OCI-LY3 (cell line): ENCODE measurements around the gene AKR7A2.

Experiments used
- H2AFZ ChIP-seq: fragments of 200-600, 300-600 bp; shearing (Covaris generic); 2 replicates; pipeline ENCODE4 v1.6.0; 2014; ENCODE audit warnings: antibody characterized with exemption, low read depth, low read length
- H3K27ac ChIP-seq: fragments of 200-600, 300-600 bp; sonication (generic); 2 replicates; pipeline ENCODE4 v1.5.1; 2014; ENCODE audit warnings: mild to moderate bottlenecking, low read length, moderate library complexity, mixed read lengths
- H3K27me3 ChIP-seq: fragments of 200-600, 300-600 bp; sonication (generic); 2 replicates; pipeline ENCODE4 v1.6.1; 2014; ENCODE audit warnings: low read depth, low read length, mixed read lengths
- H3K36me3 ChIP-seq: fragments of 200-600, 300-600 bp; sonication (generic); replicated peaks from 2 replicates; pipeline ENCODE3; 2014; ENCODE audit warnings: low read depth, low read length, mixed read lengths
- H3K4me1 ChIP-seq: fragments of 300-600, 200-600 bp; sonication (generic); 2 replicates; pipeline ENCODE4 v1.6.1; 2014; ENCODE audit warnings: low read length, mixed read lengths
- H3K4me2 ChIP-seq: fragments of 200-600, 300-600 bp; sonication (generic); 2 replicates; pipeline ENCODE4 v1.6.1; 2014; ENCODE audit warnings: low read length, mixed read lengths
- H3K4me3 ChIP-seq: fragments of 300-600, 200-600 bp; sonication (generic); 2 replicates; pipeline ENCODE4 v1.5.1; 2014; ENCODE audit warnings: antibody characterized with exemption, mild to moderate bottlenecking, low read length, moderate library complexity
- H3K79me2 ChIP-seq: fragments of 300-600, 200-600 bp; shearing (Covaris generic); 2 replicates; pipeline ENCODE4 v1.6.1; 2014; ENCODE audit warnings: mild to moderate bottlenecking, low read length, mixed read lengths
- H3K9ac ChIP-seq: fragments of 300-600, 200-600 bp; shearing (Covaris generic); 2 replicates; pipeline ENCODE4 v1.6.0; 2014; ENCODE audit warnings: mild to moderate bottlenecking, low read length, moderate library complexity
- H3K9me3 ChIP-seq: fragments of 200-600, 300-600 bp; shearing (Covaris generic); 2 replicates; pipeline ENCODE4 v1.6.1; 2014; ENCODE audit warnings: low read length, mixed read lengths; ENCODE audit not compliant: insufficient read depth
- H4K20me1 ChIP-seq: fragments of 200-600, 300-600 bp; sonication (generic); 2 replicates; pipeline ENCODE4 v1.6.1; 2016; ENCODE audit warnings: low read length, mixed read lengths; ENCODE audit not compliant: insufficient read depth
- EZH2phosphoT487 ChIP-seq: fragments of 200-600 bp; shearing (Covaris generic); IDR thresholded peaks from 2 replicates; pipeline ENCODE4 v1.6.1; 2018; ENCODE audit warnings: antibody characterized with exemption, mixed run types, low read depth
- TF ChIP-seq, protein P1 (sequence below): fragments of 200-600, 300-600 bp; sonication (generic); IDR thresholded peaks from 2 replicates; pipeline ENCODE4 v1.5.1; 2014; ENCODE audit warnings: antibody characterized with exemption, low read length, low read depth

Gene AKR7A2

DNA sequence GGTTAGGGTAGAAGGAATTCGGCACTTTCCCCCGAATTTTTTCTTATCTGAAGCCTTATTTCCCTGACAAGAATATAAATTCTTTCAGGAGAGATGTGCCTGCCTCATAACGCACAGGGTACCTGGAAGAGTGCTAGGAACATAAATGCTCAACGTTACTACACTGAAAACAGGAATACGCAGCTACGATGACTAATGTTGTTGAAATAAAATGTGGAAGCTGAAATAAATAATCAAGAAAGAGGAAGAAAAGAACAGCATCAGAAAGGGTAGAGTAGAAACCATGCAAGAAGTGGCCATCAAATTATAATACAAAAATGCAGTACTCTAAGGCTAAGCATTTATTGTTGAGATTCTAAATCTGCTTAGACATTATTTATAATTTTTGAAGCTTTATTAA lies 34.1 kb upstream of the AKR7A2 start:
- Histone ChIP-seq H3K4me1 (no peaks in the 10 kb centered on the region), H3K9ac (no peak overlapping the region), H3K36me3 (no peaks in the 10 kb centered on the region), H3K79me2 (no peaks in the 10 kb centered on the region), H3K4me2 (no peak overlapping the region), H3K9me3 (no peaks in the 10 kb centered on the region), H3K4me3 (no peak overlapping the region), H3K27ac (no peak overlapping the region), H2AFZ (no peak overlapping the region), H4K20me1 (no peaks in the 10 kb centered on the region), H3K27me3 (no peaks in the 10 kb centered on the region)
- no peak for TF ChIP-seq EZH2phosphoT487
- TF ChIP-seq, protein P1, sequence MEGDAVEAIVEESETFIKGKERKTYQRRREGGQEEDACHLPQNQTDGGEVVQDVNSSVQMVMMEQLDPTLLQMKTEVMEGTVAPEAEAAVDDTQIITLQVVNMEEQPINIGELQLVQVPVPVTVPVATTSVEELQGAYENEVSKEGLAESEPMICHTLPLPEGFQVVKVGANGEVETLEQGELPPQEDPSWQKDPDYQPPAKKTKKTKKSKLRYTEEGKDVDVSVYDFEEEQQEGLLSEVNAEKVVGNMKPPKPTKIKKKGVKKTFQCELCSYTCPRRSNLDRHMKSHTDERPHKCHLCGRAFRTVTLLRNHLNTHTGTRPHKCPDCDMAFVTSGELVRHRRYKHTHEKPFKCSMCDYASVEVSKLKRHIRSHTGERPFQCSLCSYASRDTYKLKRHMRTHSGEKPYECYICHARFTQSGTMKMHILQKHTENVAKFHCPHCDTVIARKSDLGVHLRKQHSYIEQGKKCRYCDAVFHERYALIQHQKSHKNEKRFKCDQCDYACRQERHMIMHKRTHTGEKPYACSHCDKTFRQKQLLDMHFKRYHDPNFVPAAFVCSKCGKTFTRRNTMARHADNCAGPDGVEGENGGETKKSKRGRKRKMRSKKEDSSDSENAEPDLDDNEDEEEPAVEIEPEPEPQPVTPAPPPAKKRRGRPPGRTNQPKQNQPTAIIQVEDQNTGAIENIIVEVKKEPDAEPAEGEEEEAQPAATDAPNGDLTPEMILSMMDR: no peak

DNA sequence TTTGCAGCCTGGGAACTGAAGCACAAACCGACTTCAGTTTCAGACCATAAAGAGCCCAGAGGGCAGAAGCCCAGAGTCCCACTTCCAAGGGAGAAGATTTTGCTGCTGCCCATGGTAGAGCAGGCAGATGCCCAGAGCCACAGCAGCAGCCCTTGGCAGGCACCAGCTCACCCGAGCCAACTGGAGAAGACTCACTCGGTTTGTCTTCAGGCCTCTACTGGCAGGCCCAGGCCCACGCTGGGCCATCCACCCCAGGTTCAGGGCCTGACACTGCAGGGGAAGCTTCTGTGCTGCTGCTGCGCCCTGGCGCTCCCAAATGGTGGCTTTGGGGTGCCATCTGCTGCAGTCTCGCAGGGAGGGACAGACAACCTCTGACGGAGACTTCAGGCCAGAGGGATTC lies 33.4 kb upstream of the AKR7A2 start:
- no peaks in the 10 kb centered on the region for H3K4me1 ChIP-seq
- TF ChIP-seq, protein P1: no peak
- no peak for TF ChIP-seq EZH2phosphoT487
- H2AFZ ChIP-seq: no peak overlapping the region
- no peaks in the 10 kb centered on the region for H3K36me3 ChIP-seq
- H4K20me1 ChIP-seq: no peaks in the 10 kb centered on the region
- no peaks in the 10 kb centered on the region for H3K27me3 ChIP-seq
- no peak overlapping the region for H3K9ac ChIP-seq
- H3K79me2 ChIP-seq: no peaks in the 10 kb centered on the region
- no peak overlapping the region for H3K4me3 ChIP-seq
- no peaks in the 10 kb centered on the region for H3K9me3 ChIP-seq
- no peak overlapping the region for H3K4me2 ChIP-seq
- no peak overlapping the region for H3K27ac ChIP-seq

DNA sequence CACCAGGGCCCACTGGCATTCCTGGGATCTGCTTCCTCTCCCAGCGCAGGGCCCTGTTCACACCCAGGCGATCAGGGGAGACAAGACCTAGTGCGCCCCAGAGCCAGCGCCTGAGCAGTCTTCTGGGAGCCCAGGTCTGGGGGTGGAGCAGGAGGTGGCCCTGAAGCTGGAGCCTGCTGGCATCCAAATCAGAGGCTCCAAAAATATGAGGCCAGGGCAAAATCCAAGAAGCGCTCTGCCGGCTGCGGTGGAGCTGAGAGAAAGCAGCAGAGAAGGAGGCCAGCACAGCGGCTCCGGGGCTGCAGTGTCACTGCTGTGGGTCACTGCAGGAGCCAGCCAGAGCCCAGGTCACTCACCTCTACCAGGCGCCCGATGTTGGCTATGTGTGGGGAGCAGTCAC lies 32.9 kb upstream of the AKR7A2 start:
- Histone ChIP-seq H3K9ac (no peak overlapping the region), H2AFZ (no peak overlapping the region), H3K27me3 (no peaks in the 10 kb centered on the region), H3K36me3 (no peaks in the 10 kb centered on the region), H3K27ac (no peak overlapping the region), H3K4me3 (no peak overlapping the region), H3K9me3 (no peaks in the 10 kb centered on the region), H4K20me1 (no peaks in the 10 kb centered on the region), H3K4me1 (no peaks in the 10 kb centered on the region), H3K79me2 (no peaks in the 10 kb centered on the region), H3K4me2 (no peak overlapping the region)
- TF ChIP-seq EZH2phosphoT487: no peak
- TF ChIP-seq, protein P1: no peak

DNA sequence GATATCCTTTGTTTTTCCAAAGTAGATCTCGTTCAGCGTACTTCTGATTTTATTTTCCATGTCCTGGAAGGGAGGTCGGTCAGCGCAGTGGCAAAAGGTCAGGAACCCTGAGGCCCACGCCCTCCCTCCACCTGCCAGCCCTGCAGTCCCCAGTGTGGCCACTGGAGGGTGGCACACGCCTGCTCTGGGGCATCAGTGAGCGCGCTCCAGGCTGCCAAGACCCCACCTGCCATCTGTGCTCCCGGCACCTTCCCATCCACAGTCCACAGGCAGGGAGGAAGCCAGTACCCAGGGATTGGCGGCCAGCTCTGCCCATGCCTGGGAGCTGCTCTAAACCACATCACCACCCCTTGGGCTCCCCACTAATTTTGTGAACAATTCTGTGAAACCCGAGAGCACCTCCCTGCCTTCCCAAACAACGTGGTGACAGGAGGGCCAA lies 32.4 kb upstream of the AKR7A2 start:
- H3K27ac ChIP-seq: no peak overlapping the region
- H3K9ac ChIP-seq: no peak overlapping the region
- no peaks in the 10 kb centered on the region for H3K9me3 ChIP-seq
- no peak overlapping the region for H3K4me2 ChIP-seq
- H3K36me3 ChIP-seq: no peaks in the 10 kb centered on the region
- H3K27me3 ChIP-seq: no peaks in the 10 kb centered on the region
- no peaks in the 10 kb centered on the region for H3K4me1 ChIP-seq
- no peaks in the 10 kb centered on the region for H4K20me1 ChIP-seq
- TF ChIP-seq EZH2phosphoT487: no peak
- TF ChIP-seq, protein P1: peak; percentile 62
- no peak overlapping the region for H3K4me3 ChIP-seq
- H3K79me2 ChIP-seq: no peaks in the 10 kb centered on the region
- no peak overlapping the region for H2AFZ ChIP-seq
